Heart right ventricle (tissue), 16 donors: ENCODE data around the gene TFPI2. TPM values are rescaled to one million over a fixed set of nuclear protein-coding genes. Genes with fewer than 3 reads are reported as not detected.

Experiments
- ATAC-seq, 8 donors: fragments of 200-7000 bp; cut with Tn5 transposase; one replicate each; pipeline ENCODE4 v1.9.1; 2020; ENCODE audit warnings: mild to moderate bottlenecking in 8 of 8, moderate library complexity in 8 of 8, moderate number of reproducible peaks in 1 of 8
- DNase-seq, 2 donors: peaks; one replicate each; pipeline ENCODE4 v3.0.0-alpha.2; 2020
- H3K27ac ChIP-seq, 10 donors: fragments of 200-600 bp; sonication (generic) in 2 of 10; one replicate each; pipeline versions ENCODE4 v1.5.0 to v1.8.0; 2020 to 2022; ENCODE audit warnings: mild to moderate bottlenecking in 3 of 10
- H3K27me3 ChIP-seq, 7 donors: fragments of 200-600 bp; one replicate each; pipeline ENCODE4 v1.8.0; 2021 to 2022; ENCODE audit warnings: mild to moderate bottlenecking in 2 of 7
- H3K36me3 ChIP-seq, 9 donors: fragments of 200-600 bp; sonication (generic) in 1 of 9; one replicate each; pipeline versions ENCODE4 v1.5.0 to v1.8.0; 2020 to 2022; ENCODE audit warnings: mild to moderate bottlenecking in 2 of 9
- H3K4me1 ChIP-seq, 9 donors: fragments of 200-600 bp; sonication (generic) in 1 of 9; one replicate each; pipeline versions ENCODE4 v1.5.0 to v1.8.0; 2020 to 2022; ENCODE audit warnings: mild to moderate bottlenecking in 4 of 9
- H3K4me3 ChIP-seq, 10 donors: fragments of 200-600 bp; sonication (generic) in 2 of 10; one replicate each; pipeline versions ENCODE4 v1.5.0 to v1.8.0; 2020 to 2022; ENCODE audit warnings: mild to moderate bottlenecking in 7 of 10, moderate library complexity in 2 of 10
- H3K9me3 ChIP-seq, 11 donors: fragments of 200-600 bp in 10 of 11; sonication (generic) in 2 of 11; one replicate each; pipeline versions ENCODE4 v1.5.0 to v1.8.0; 2013 to 2022; ENCODE audit warnings: mild to moderate bottlenecking in 2 of 11, control low read depth in 1 of 11, moderate library complexity in 1 of 11
- CTCF ChIP-seq, 9 donors: fragments of 200-600 bp; sonication (generic) in 2 of 9; IDR thresholded peaks; one replicate each; pipeline versions ENCODE4 v1.5.0 to v1.8.0; 2021 to 2022; ENCODE audit warnings: antibody characterized with exemption in 9 of 9, mild to moderate bottlenecking in 5 of 9, moderate library complexity in 1 of 9
- WGBS, 2 donors: extraction: QIAGEN DNeasy Blood & Tissue Kit; methylation state at CpG; one replicate each; pipeline ENCODE4 v1.1.7; 2013; ENCODE audit warnings: inconsistent platforms in 1 of 2; 5-methylcytosine and 5-hydroxymethylcytosine counted together
- intact Hi-C, 10 donors: fragments of 100-400 bp; cut with DNase I; formaldehyde crosslinking; loops; one replicate each; pipeline versions ENCODE4 v1.11.1 to v1.14.2; 2022
- polyA plus RNA-seq, 2 donors: library from polyadenylated mRNA; stranded (reverse); fragments of 200-250 nt; gene quantifications; one replicate each; pipeline ENCODE4 v1.2.3, GENCODE V29; 2013
- total RNA-seq, 10 donors: library from RNA; stranded (reverse); fragmentation: NEBNext Ultra II Directional in 3 of 10; extraction: Animal tissue kit (Norgen Biotek cat#: 25700) in 3 of 10; gene quantifications; one replicate each; pipeline versions ENCODE4 v1.2.1 to v1.2.4, GENCODE V29; 2021 to 2023
- donor health status: Arrhythmogenic right ventricular cardiomyopathy.
- donor health status: ischemic (EF 13 %, LVEDD 7.1; RV severe dilation, severe dysfunction).
- donor health status: healthy with polysubstance abuse.
- donor health status: DM: no; HTN: yes; CAD: no.
- donor health status: DM: no; HTN: no; CAD: no.
- donor health status: ischemic (EF 25% LVEDD 6.9; RV normal size, moderate dysfunction).
- donor health status: ischemic (EF 25% LVEDD 5.7; RV mildly dilated, moderate dysfunction).
- donor health status: healthy.
- donor health status: DM: yes; HTN: yes; CAD: no.
- donor health status: Ischemic cardiomyopathy.
- donor health status: ischemic (EF 35%, LVEDD 5.7; RV mildly dilated, moderate dysfunction).
- donor health status: nonischemic (EF 11% LVEDD 7.7; RV severe dilation, severe dysfunction).
- donor health status: DM: yes; HTN: yes; CAD: no.
- donor health status: PGD.
- donor health status: ischemic (EF 29% LVEDD 5.4; RV normal size, mild dysfunction).
- donor health status: nonischemic (EF 23%, LVEDD 6.1; RV moderate dilation, normal function).

TFPI2 gene
- total and polyA plus RNA-seq, 12 donors: 1.1 to 13.4 (median 2.2) TPM

- Histone ChIP-seq H3K27ac (no peak overlapping the region), H3K36me3 (no peaks in the 10 kb centered on the region), H3K4me1 (no peaks in the 10 kb centered on the region), H3K9me3 (no peaks in the 10 kb centered on the region), H3K27me3 (no peaks in the 10 kb centered on the region), H3K4me3 (no peak overlapping the region)
- TF ChIP-seq CTCF (IDR thresholded peaks at IDR 0.05): peak in 4 of 9 donors; percentile 9 to 46 (median 18)
- WGBS, 2 donors: 88% methylated on average over 4 of the region's 4 CpGs
- ATAC-seq (no peak), DNase-seq (no peak)
- intact Hi-C loops: no loop called here
Observed at GRCh38 chr7:93861325-93861949, 29.1 kb downstream of the TFPI2 start.

DNA sequence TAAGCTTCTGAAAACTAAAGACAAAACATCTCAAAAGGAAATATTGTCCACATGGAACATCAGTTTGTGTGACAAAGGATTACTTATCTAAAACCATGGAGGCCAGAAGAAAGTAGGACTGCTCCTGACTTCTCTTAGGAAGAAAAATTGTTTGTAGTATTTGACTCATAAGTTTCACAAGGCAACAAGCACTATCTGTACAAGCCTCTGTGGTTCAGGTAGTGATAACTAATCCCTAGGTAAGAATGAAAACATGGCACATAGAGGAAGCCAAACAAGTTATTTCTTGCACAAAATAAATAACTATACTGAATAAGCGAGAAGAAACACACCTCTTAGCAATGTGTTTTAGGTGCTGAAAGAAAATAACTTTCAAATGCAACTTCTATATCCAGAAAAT lies 30.3 kb downstream of the TFPI2 start:
- no peak for ATAC-seq
- WGBS, 2 donors: 95 to 98% methylated on average over 1 of the region's 1 CpG
- Histone ChIP-seq H3K36me3 (no peaks in the 10 kb centered on the region), H3K4me3 (no peak overlapping the region), H3K27ac (no peak overlapping the region), H3K4me1 (no peaks in the 10 kb centered on the region), H3K27me3 (no peaks in the 10 kb centered on the region), H3K9me3 (no peaks in the 10 kb centered on the region)
- intact Hi-C loops: no loop called here
- DNase-seq: no peak
- TF ChIP-seq CTCF (IDR thresholded peaks at IDR 0.05): no peak

DNA sequence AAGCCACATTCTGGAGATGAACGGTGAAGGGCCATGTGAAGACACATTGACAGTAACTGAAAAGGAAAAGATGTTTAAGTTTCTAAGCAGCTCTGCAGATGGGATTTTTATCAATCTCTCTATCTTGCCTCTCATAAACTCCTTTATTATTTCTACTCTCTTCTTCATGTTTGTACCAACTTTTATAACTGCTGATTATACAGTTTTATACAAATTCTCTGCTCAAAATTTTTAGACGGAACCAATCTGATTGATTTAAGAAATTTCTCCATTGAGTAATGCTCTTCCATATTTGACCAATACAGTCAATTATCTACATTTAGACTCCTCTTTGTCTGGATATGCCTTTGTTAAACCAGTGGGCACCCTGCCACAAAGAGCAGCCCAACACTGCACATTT lies 31.7 kb downstream of the TFPI2 start:
- no peak for TF ChIP-seq CTCF (IDR thresholded peaks at IDR 0.05)
- ATAC-seq: no peak
- H3K4me1 ChIP-seq: no peaks in the 10 kb centered on the region
- H3K36me3 ChIP-seq: no peaks in the 10 kb centered on the region
- H3K9me3 ChIP-seq: no peaks in the 10 kb centered on the region
- no peak overlapping the region for H3K27ac ChIP-seq
- no peaks in the 10 kb centered on the region for H3K27me3 ChIP-seq
- WGBS, 2 donors: 94 to 95% methylated on average over 2 of the region's 2 CpGs
- no peak for DNase-seq
- intact Hi-C loops: no loop called here
- H3K4me3 ChIP-seq: no peak overlapping the region

GRCh38 chr7:93856323-93856722 lies 34.2 kb downstream of the TFPI2 start:
- Histone ChIP-seq H3K9me3 (no peaks in the 10 kb centered on the region), H3K27ac (no peak overlapping the region), H3K4me3 (no peak overlapping the region), H3K27me3 (no peaks in the 10 kb centered on the region), H3K4me1 (no peaks in the 10 kb centered on the region), H3K36me3 (no peaks in the 10 kb centered on the region)
- no peak for ATAC-seq
- intact Hi-C loops: no loop called here
- TF ChIP-seq CTCF (IDR thresholded peaks at IDR 0.05): no peak
- no peak for DNase-seq
